OCI-LY1 (cell line): ENCODE results near the gene SLCO6A1.

ENCODE experiments used
- H2AFZ ChIP-seq: fragments of 200-600 bp; sonication (generic), shearing (Covaris generic); 2 replicates; pipeline ENCODE4 v1.6.0; 2014; ENCODE audit warnings: antibody characterized with exemption, mild to moderate bottlenecking, low read length
- H3F3A ChIP-seq: fragments of 200-600 bp; sonication (generic), shearing (Covaris generic); 2 replicates; pipeline ENCODE4 v1.6.0; 2014; ENCODE audit warnings: mild to moderate bottlenecking, antibody characterized with exemption, low read length, moderate library complexity; ENCODE audit not compliant: insufficient read depth
- H3K27ac ChIP-seq: fragments of 200-600 bp; sonication (generic); 2 replicates; pipeline ENCODE4 v1.5.1; 2014; ENCODE audit warnings: low read length, mixed run types, mild to moderate bottlenecking, low read depth; ENCODE audit not compliant: poor library complexity, severe bottlenecking
- H3K27me3 ChIP-seq: fragments of 200-600 bp; sonication (generic); 2 replicates; pipeline ENCODE4 v1.6.0; 2014; ENCODE audit warnings: antibody characterized with exemption, mild to moderate bottlenecking, low read length, moderate library complexity; ENCODE audit not compliant: insufficient read depth
- H3K36me3 ChIP-seq: fragments of 200-600 bp; sonication (generic); 2 replicates; pipeline ENCODE4 v1.6.1; 2014; ENCODE audit warnings: mild to moderate bottlenecking, antibody characterized with exemption, low read length, moderate library complexity, mixed read lengths; ENCODE audit not compliant: insufficient read depth
- H3K4me1 ChIP-seq: fragments of 200-600 bp; sonication (generic); 2 replicates; pipeline ENCODE4 v1.5.1; 2014; ENCODE audit warnings: mild to moderate bottlenecking, low read length, moderate library complexity; ENCODE audit not compliant: insufficient read depth, severe bottlenecking
- H3K4me2 ChIP-seq: fragments of 200-600 bp; sonication (generic), shearing (Covaris generic); 2 replicates; pipeline ENCODE4 v1.6.1; 2014; ENCODE audit warnings: low read length
- H3K4me3 ChIP-seq: fragments of 200-600 bp; sonication (generic); 2 replicates; pipeline ENCODE4 v1.5.1; 2014; ENCODE audit warnings: low read length, low read depth, mild to moderate bottlenecking, mixed read lengths; ENCODE audit not compliant: poor library complexity, severe bottlenecking
- H3K79me2 ChIP-seq: fragments of 200-600 bp; shearing (Covaris generic); 2 replicates; pipeline ENCODE4 v1.6.1; 2016; ENCODE audit warnings: mixed run types, low read length, mixed read lengths; ENCODE audit not compliant: insufficient read depth
- H3K9ac ChIP-seq: fragments of 200-600 bp; sonication (generic), shearing (Covaris generic); 2 replicates; pipeline ENCODE4 v1.6.1; 2014; ENCODE audit warnings: mild to moderate bottlenecking, low read length, mixed read lengths
- H3K9me2 ChIP-seq: fragments of 200-600 bp; sonication (generic), shearing (Covaris generic); 2 replicates; pipeline ENCODE4 v1.6.1; 2014; ENCODE audit warnings: low read depth, mild to moderate bottlenecking, low read length, mixed read lengths
- H3K9me3 ChIP-seq: fragments of 200-600 bp; shearing (Covaris generic); 2 replicates; pipeline ENCODE4 v1.6.1; 2014; ENCODE audit warnings: low read length, mixed read lengths
- H4K20me1 ChIP-seq: fragments of 200-600 bp; sonication (generic), shearing (Covaris generic); 2 replicates; pipeline ENCODE4 v1.6.0; 2016; ENCODE audit warnings: mild to moderate bottlenecking, low read length; ENCODE audit not compliant: insufficient read depth
- CTCF ChIP-seq: fragments of 200-600 bp; sonication (generic), shearing (Covaris generic); IDR thresholded peaks from 2 replicates; pipeline ENCODE4 v1.5.1; 2017; ENCODE audit warnings: mild to moderate bottlenecking, antibody characterized with exemption, low read length, moderate library complexity, mixed read lengths
- EZH2 ChIP-seq: fragments of 200-600 bp; sonication (generic), shearing (Covaris generic); IDR thresholded peaks from 2 replicates; pipeline ENCODE4 v1.8.0; 2017; ENCODE audit warnings: borderline replicate concordance, mixed run types, mild to moderate bottlenecking, antibody characterized with exemption, low read length, moderate library complexity, mixed read lengths

Gene SLCO6A1

GRCh38 chr5:102529031-102529430 is 30.2 kb upstream of the SLCO6A1 start:
- Histone ChIP-seq H2AFZ (no peak overlapping the region), H4K20me1 (no peaks in the 10 kb centered on the region), H3K9ac (no peak overlapping the region), H3K4me3 (no peak overlapping the region), H3K36me3 (no peaks in the 10 kb centered on the region), H3K9me3 (no peaks in the 10 kb centered on the region), H3K79me2 (no peaks in the 10 kb centered on the region), H3K4me1 (no peaks in the 10 kb centered on the region), H3K27me3 (no peaks in the 10 kb centered on the region), H3F3A (no peaks in the 10 kb centered on the region), H3K27ac (no peak overlapping the region), H3K9me2 (no peaks in the 10 kb centered on the region), H3K4me2 (no peak overlapping the region)
- TF ChIP-seq CTCF (no peak), EZH2 (no peak)

- H3K9me2 ChIP-seq = no peaks in the 10 kb centered on the region
- H3K79me2 ChIP-seq = no peaks in the 10 kb centered on the region
- TF ChIP-seq EZH2 (no peak), CTCF (no peak)
- H3K27ac ChIP-seq = no peak overlapping the region
- no peaks in the 10 kb centered on the region for H4K20me1 ChIP-seq
- H3K4me3 ChIP-seq = no peak overlapping the region
- no peaks in the 10 kb centered on the region for H3K4me1 ChIP-seq
- H3K4me2 ChIP-seq = no peak overlapping the region
- H3K36me3 ChIP-seq = no peaks in the 10 kb centered on the region
- no peaks in the 10 kb centered on the region for H3F3A ChIP-seq
- no peak overlapping the region for H2AFZ ChIP-seq
- H3K27me3 ChIP-seq = no peaks in the 10 kb centered on the region
- H3K9me3 ChIP-seq = no peaks in the 10 kb centered on the region
- H3K9ac ChIP-seq = no peak overlapping the region
Measured at GRCh38 chr5:102528600-102528999, 29.8 kb upstream of the SLCO6A1 start.

GRCh38 chr5:102527547-102527946 is 28.7 kb upstream of the SLCO6A1 start:
- H2AFZ ChIP-seq = no peak overlapping the region
- H3K4me1 ChIP-seq = no peaks in the 10 kb centered on the region
- no peak overlapping the region for H3K27ac ChIP-seq
- H3K9me3 ChIP-seq = no peaks in the 10 kb centered on the region
- H4K20me1 ChIP-seq = no peaks in the 10 kb centered on the region
- H3K27me3 ChIP-seq = no peaks in the 10 kb centered on the region
- H3K9ac ChIP-seq = no peak overlapping the region
- no peaks in the 10 kb centered on the region for H3F3A ChIP-seq
- H3K4me3 ChIP-seq = no peak overlapping the region
- no peaks in the 10 kb centered on the region for H3K9me2 ChIP-seq
- H3K79me2 ChIP-seq = no peaks in the 10 kb centered on the region
- no peak overlapping the region for H3K4me2 ChIP-seq
- no peak for TF ChIP-seq EZH2
- no peak for TF ChIP-seq CTCF
- no peaks in the 10 kb centered on the region for H3K36me3 ChIP-seq
